Epithelial cell of esophagus (primary cell): Measurements from ENCODE around the gene STMN1.

Experiments
- DNase-seq: peaks from one replicate; pipeline ENCODE4 v3.0.0; 2010; ENCODE audit warnings: low read depth
- H3K4me3 ChIP-seq: 2 replicates; pipeline ENCODE4 v1.5.1; 2011; ENCODE audit warnings: mild to moderate bottlenecking, low read length, control low read depth
- CTCF ChIP-seq: IDR thresholded peaks from 2 replicates; pipeline ENCODE4 v1.5.1; 2011; ENCODE audit warnings: low read depth, mild to moderate bottlenecking, low read length, control low read depth, inconsistent platforms; ENCODE audit not compliant: insufficient read depth; ENCODE audit errors: missing control alignments

STMN1 gene

GRCh38 chr1:25927521-25928265 lies 21.5 kb upstream of the STMN1 start:
- H3K4me3 ChIP-seq: no peak overlapping the region
- no peak for DNase-seq
- TF ChIP-seq CTCF: no peak

- no peak for TF ChIP-seq CTCF
- H3K4me3 ChIP-seq: no peak overlapping the region
Measured at GRCh38 chr1:25926731-25927496, 20.7 kb upstream of the STMN1 start.

GRCh38 chr1:25924454-25924853 lies 18.2 kb upstream of the STMN1 start:
- no peak for DNase-seq
- no peak overlapping the region for H3K4me3 ChIP-seq
- no peak for TF ChIP-seq CTCF

More at GRCh38 chr1:25926731-25927496, 20.7 kb upstream of the STMN1 start:
- DNase-seq: no peak

- TF ChIP-seq CTCF: no peak
- H3K4me3 ChIP-seq: peak overlapping the region; percentile 52
- DNase-seq: peak; percentile 18
Measured at GRCh38 chr1:25922971-25923552, 16.8 kb upstream of the STMN1 start.

GRCh38 chr1:25922056-25922970 lies 16.1 kb upstream of the STMN1 start:
- H3K4me3 ChIP-seq: peak overlapping the region; percentile 52
- peak; percentile 20 for DNase-seq
- no peak for TF ChIP-seq CTCF

- H3K4me3 ChIP-seq: no peak overlapping the region
- no peak for TF ChIP-seq CTCF
- no peak for DNase-seq
Measured at GRCh38 chr1:25918615-25919014, 12.4 kb upstream of the STMN1 start.
